CD4-positive, alpha-beta T cell treated with Interleukin-10 for 1 hour (primary cell): Measurements from ENCODE around the gene NEUROG2.

Source experiments
- DNase-seq: peaks from one replicate; pipeline ENCODE4 v3.0.0-alpha.2; 2020

NEUROG2 gene

GRCh38 chr4:112472318-112472717, 43.7 kb downstream of the NEUROG2 start:
- DNase-seq: no peak
